Measurements from ENCODE around the gene KCNQ1. TPM values are rescaled to one million over a fixed set of nuclear protein-coding genes. Genes with fewer than 3 reads are reported as not detected.

Gene KCNQ1
- total and polyA plus RNA-seq, 2 donors (not counting 1 experiment from before 2014, with no cell fraction given): 21.5 to 28.8 TPM

DNA sequence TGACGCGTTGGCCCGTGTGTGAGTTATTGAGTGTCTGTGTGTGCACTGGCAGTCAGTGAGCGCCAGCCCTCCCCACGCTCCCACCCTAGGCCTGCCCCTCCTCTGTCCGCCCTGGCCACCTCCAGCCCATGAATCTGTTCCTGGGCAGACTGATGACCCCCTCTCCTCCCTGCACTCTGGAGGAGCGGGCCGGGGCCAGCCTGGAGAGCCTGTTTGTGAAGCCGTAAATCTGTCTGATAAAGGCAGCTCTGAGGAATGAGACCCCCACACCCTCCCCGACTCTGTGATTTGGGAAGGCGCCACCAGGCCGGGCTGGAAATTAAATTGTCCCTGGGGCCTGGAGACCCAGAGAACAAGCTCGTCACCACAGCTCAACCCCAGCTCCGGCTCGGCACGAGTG lies 35.7 kb upstream of the KCNQ1 start:
- peaks cover 0 to 3% of the 10 kb centered on the region in 2 experiments for H3K36me3 ChIP-seq (replicated peaks in 1 of 2; ENCODE audit: control extremely low read depth in 1 of 2, control insufficient read depth in 1 of 2, extremely low read depth in 1 of 2, insufficient read depth in 2 of 2, low read length in 1 of 2)
- no peaks in the 10 kb centered on the region for H3K9me3 Mint-ChIP-seq (ENCODE audit: insufficient read depth)
- H3K4me1 Mint-ChIP-seq: no peaks in the 10 kb centered on the region
- no peak for TF ChIP-seq EZH2 (IDR thresholded peaks at IDR 0.05; ENCODE audit: borderline replicate concordance, insufficient read depth, low read depth, low read length, poor library complexity, severe bottlenecking)
- TF ChIP-seq, protein P1, sequence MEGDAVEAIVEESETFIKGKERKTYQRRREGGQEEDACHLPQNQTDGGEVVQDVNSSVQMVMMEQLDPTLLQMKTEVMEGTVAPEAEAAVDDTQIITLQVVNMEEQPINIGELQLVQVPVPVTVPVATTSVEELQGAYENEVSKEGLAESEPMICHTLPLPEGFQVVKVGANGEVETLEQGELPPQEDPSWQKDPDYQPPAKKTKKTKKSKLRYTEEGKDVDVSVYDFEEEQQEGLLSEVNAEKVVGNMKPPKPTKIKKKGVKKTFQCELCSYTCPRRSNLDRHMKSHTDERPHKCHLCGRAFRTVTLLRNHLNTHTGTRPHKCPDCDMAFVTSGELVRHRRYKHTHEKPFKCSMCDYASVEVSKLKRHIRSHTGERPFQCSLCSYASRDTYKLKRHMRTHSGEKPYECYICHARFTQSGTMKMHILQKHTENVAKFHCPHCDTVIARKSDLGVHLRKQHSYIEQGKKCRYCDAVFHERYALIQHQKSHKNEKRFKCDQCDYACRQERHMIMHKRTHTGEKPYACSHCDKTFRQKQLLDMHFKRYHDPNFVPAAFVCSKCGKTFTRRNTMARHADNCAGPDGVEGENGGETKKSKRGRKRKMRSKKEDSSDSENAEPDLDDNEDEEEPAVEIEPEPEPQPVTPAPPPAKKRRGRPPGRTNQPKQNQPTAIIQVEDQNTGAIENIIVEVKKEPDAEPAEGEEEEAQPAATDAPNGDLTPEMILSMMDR (IDR thresholded peaks at IDR 0.05): no peak
- H3K9me3 ChIP-seq (ENCODE audit: control extremely low read depth in 1 of 3, control insufficient read depth in 2 of 3, insufficient read depth in 1 of 3, low read length in 2 of 3): no peaks in the 10 kb centered on the region
- ATAC-seq (ENCODE audit: low read depth) (no peak), DNase-seq (no peak)
- 92% methylated on average over 10 of the region's 16 CpGs for WGBS (ENCODE audit: insufficient coverage)
- H3K9ac ChIP-seq (ENCODE audit: low read length): no peak overlapping the region
- no peaks in the 10 kb centered on the region for H3K79me2 ChIP-seq (ENCODE audit: control insufficient read depth, insufficient read depth, low read length)
- H3K4me3 Mint-ChIP-seq: no peak overlapping the region
- no peak overlapping the region for H2AFZ ChIP-seq (ENCODE audit: insufficient read depth, low read depth, low read length, poor library complexity, severe bottlenecking)
- H3K27me3 ChIP-seq (replicated peaks in 1 of 4; ENCODE audit: control extremely low read depth in 1 of 4, control insufficient read depth in 3 of 4, insufficient read depth in 4 of 4, low read length in 3 of 4): no peaks in the 10 kb centered on the region
- H3K4me3 ChIP-seq (ENCODE audit: control extremely low read depth in 1 of 5, extremely low read depth in 1 of 5, insufficient read depth in 1 of 5, low read depth in 2 of 5, low read length in 4 of 5): no peak overlapping the region
- no peaks in the 10 kb centered on the region for H3K4me1 ChIP-seq (ENCODE audit: control insufficient read depth in 2 of 2, insufficient read depth in 2 of 2, low read length in 2 of 2)
- H3K27ac ChIP-seq (ENCODE audit: low read length in 2 of 2): no peak overlapping the region
- H3K27me3 Mint-ChIP-seq: no peaks in the 10 kb centered on the region
- CTCF ChIA-PET: interaction anchor here (1.0 to 2.2 kb wide), 3 partner anchors 9 to 104 kb away, joined by 4 to 15 read pairs (median 7); partner anchors contain the start of gene TSSC4
- peaks cover 2% of the 10 kb centered on the region for H4K20me1 ChIP-seq (ENCODE audit: control insufficient read depth, insufficient read depth, low read length, poor library complexity, severe bottlenecking)
- POLR2A ChIA-PET: no interaction called here
- intact Hi-C loops (cut with micrococcal nuclease): no loop called here
- no peak overlapping the region for H3K27ac Mint-ChIP-seq
- no peak overlapping the region for H3K4me2 ChIP-seq (replicated peaks; ENCODE audit: low read depth, low read length, poor library complexity, severe bottlenecking)

DNA sequence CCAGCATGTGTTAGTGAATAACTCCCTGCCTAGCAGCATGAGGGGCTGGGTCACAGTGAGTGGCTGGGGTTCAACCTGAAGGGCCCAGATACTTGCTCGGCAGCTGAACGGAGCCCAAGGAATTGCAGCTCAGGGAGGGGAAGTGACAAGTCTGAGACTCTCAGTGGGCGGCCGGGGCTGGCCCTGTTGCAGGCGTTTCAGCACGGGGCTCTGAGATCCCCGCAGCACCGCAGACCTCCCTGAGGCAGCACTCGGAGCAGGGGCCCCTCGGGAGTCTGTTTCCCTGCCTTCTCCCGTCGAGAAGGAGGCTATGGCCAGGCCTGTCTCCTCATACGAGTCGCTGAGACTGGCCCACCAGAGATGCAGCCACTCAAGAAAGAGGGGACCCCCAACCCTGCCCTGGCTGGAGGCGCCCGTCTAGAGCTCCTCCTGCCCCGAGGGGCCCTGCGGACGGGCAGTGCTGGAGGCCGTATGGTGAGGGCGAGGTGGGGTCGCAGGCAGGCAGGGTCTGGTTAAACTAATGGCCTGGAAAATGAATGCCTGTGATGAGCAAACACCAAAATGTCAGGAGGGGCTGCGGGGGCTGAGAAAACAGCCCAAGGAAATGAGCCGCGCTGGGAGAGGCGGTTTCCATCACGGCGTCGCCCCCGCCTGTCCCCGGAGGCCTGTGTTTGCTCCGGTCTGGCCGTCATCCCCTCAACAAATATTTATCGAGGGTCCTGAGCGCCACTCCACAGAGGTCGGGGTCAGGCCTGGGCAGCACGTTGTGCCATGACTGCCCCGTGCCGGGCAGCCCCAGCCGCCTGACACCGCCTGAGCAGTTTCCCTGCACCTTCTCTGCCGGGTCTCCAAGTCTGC lies 35.0 kb upstream of the KCNQ1 start:
- no peak overlapping the region for H3K27ac Mint-ChIP-seq
- no peaks in the 10 kb centered on the region for H3K27me3 ChIP-seq (replicated peaks in 1 of 4; ENCODE audit: control extremely low read depth in 1 of 4, control insufficient read depth in 3 of 4, insufficient read depth in 4 of 4, low read length in 3 of 4)
- no peaks in the 10 kb centered on the region for H3K4me1 Mint-ChIP-seq
- no peak for TF ChIP-seq EZH2 (IDR thresholded peaks at IDR 0.05; ENCODE audit: borderline replicate concordance, insufficient read depth, low read depth, low read length, poor library complexity, severe bottlenecking)
- ATAC-seq (ENCODE audit: low read depth) (no peak), DNase-seq (no peak)
- H3K27ac ChIP-seq (ENCODE audit: low read length in 2 of 2): no peak overlapping the region
- ChIA-PET POLR2A (no interaction called here), CTCF (interaction anchor here (1.0 to 2.2 kb wide), 2 partner anchors 9 to 10 kb away, joined by 4 to 15 read pairs; partner anchors contain the start of gene TSSC4)
- WGBS (ENCODE audit: insufficient coverage): 87% methylated on average over 42 of the region's 42 CpGs
- no peaks in the 10 kb centered on the region for H4K20me1 ChIP-seq (ENCODE audit: control insufficient read depth, insufficient read depth, low read length, poor library complexity, severe bottlenecking)
- H3K4me3 ChIP-seq (ENCODE audit: control extremely low read depth in 1 of 5, extremely low read depth in 1 of 5, insufficient read depth in 1 of 5, low read depth in 2 of 5, low read length in 4 of 5): no peak overlapping the region
- no peak overlapping the region for H3K9ac ChIP-seq (ENCODE audit: low read length)
- no peaks in the 10 kb centered on the region for H3K27me3 Mint-ChIP-seq
- H3K4me3 Mint-ChIP-seq: no peak overlapping the region
- no peak overlapping the region for H2AFZ ChIP-seq (ENCODE audit: insufficient read depth, low read depth, low read length, poor library complexity, severe bottlenecking)
- no peaks in the 10 kb centered on the region for H3K36me3 ChIP-seq (replicated peaks in 1 of 2; ENCODE audit: control extremely low read depth in 1 of 2, control insufficient read depth in 1 of 2, extremely low read depth in 1 of 2, insufficient read depth in 2 of 2, low read length in 1 of 2)
- H3K9me3 Mint-ChIP-seq (ENCODE audit: insufficient read depth): no peaks in the 10 kb centered on the region
- intact Hi-C loops (cut with micrococcal nuclease): no loop called here
- H3K4me2 ChIP-seq (replicated peaks; ENCODE audit: low read depth, low read length, poor library complexity, severe bottlenecking): no peak overlapping the region
- H3K79me2 ChIP-seq (ENCODE audit: control insufficient read depth, insufficient read depth, low read length): no peaks in the 10 kb centered on the region
- H3K9me3 ChIP-seq (ENCODE audit: control extremely low read depth in 1 of 3, control insufficient read depth in 2 of 3, insufficient read depth in 1 of 3, low read length in 2 of 3): no peaks in the 10 kb centered on the region
- no peaks in the 10 kb centered on the region for H3K4me1 ChIP-seq (ENCODE audit: control insufficient read depth in 2 of 2, insufficient read depth in 2 of 2, low read length in 2 of 2)

Measured in B cell (primary cell).